ENCODE data around the gene TOMM7. TPM values are rescaled to one million over a fixed set of nuclear protein-coding genes. Genes with fewer than 3 reads are reported as not detected.
"Not testable (repeated sequence)": the region's sequence is repeated elsewhere in the genome, so short reads cannot be mapped to it uniquely, and the experiment has no call there.

Gene TOMM7
- total RNA-seq, 6 experiments from 2014 or later: 25.9 to 180 (median 102) TPM

DNA sequence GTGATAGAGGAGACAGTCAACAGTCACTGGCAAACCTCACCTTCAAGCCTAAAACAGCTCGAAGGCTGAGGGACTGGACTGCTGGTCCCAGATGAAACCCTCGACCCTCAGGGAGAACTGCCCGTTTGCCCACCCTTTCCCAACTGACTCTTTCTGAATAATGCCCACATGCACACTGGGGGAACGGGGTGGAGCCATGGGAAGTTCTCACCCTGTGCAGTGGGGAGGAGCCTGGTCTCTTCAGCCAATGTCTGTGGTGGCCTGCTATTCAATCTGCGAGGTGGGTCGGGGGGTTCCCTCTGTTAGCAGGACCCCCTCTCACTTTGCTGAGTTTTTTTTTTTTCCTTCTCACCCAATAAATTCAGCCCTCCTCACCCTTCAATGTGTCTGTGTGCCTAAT, 14.5 kb downstream of the TOMM7 start:
- no peaks in the 10 kb centered on the region for H3K9me3 ChIP-seq
- 35% methylated on average over 2 of the region's 6 CpGs for WGBS (ENCODE audit: insufficient coverage, low coverage, low lambda C conversion rate, missing lambda C conversion rate)
- ATAC-seq: no peak

DNA sequence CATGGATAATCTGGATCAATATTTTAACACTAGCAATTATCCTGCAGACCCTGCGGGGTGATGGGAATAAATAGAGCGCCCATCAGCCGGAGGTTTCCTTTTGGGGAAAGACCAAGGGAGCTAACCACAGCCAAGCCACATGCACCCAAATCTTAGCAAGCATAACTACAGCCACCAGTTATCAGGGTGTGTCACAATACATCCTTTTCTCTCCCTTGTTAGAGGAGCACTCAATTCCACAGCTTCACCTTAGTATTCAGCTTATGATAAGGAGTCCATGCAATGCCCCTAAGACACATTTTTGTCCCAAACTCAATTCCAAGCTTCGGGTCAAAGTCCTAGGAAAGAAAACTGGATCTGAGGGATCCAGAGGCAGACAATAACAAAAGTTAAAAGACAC, 15.9 kb downstream of the TOMM7 start:
- Histone ChIP-seq H3K27me3 (no peaks in the 10 kb centered on the region), H3K4me1 (no peaks in the 10 kb centered on the region), H3K36me3 (peaks cover 0 to under 1% (median 0%) of the 10 kb centered on the region in 4 donors), H3K27ac (no peak overlapping the region), H3K4me3 (no peak overlapping the region), H3K9me3 (no peaks in the 10 kb centered on the region)
- intact Hi-C loops (cut with DNase I): no loop called here
- 66% methylated on average over 4 of the region's 4 CpGs for WGBS (ENCODE audit: insufficient coverage, low coverage, low lambda C conversion rate, missing lambda C conversion rate)
- DNase-seq: no peak
- no peak for ATAC-seq
- TF ChIP-seq, protein P1, sequence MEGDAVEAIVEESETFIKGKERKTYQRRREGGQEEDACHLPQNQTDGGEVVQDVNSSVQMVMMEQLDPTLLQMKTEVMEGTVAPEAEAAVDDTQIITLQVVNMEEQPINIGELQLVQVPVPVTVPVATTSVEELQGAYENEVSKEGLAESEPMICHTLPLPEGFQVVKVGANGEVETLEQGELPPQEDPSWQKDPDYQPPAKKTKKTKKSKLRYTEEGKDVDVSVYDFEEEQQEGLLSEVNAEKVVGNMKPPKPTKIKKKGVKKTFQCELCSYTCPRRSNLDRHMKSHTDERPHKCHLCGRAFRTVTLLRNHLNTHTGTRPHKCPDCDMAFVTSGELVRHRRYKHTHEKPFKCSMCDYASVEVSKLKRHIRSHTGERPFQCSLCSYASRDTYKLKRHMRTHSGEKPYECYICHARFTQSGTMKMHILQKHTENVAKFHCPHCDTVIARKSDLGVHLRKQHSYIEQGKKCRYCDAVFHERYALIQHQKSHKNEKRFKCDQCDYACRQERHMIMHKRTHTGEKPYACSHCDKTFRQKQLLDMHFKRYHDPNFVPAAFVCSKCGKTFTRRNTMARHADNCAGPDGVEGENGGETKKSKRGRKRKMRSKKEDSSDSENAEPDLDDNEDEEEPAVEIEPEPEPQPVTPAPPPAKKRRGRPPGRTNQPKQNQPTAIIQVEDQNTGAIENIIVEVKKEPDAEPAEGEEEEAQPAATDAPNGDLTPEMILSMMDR (IDR thresholded peaks at IDR 0.05): no peak
- no peak for TF ChIP-seq POLR2A (IDR thresholded peaks at IDR 0.05)

More for the DNA sequence above, 14.5 kb downstream of the TOMM7 start:
- Histone ChIP-seq H3K4me3 (no peak overlapping the region), H3K27ac (no peak overlapping the region), H3K36me3 (peaks cover 0 to 14% (median 5%) of the 10 kb centered on the region in 4 donors), H3K27me3 (no peaks in the 10 kb centered on the region), H3K4me1 (no peaks in the 10 kb centered on the region)
- intact Hi-C loops (cut with DNase I): no loop called here
- no peak for TF ChIP-seq POLR2A (IDR thresholded peaks at IDR 0.05)
- TF ChIP-seq, protein P1 (IDR thresholded peaks at IDR 0.05): no peak
- DNase-seq: no peak

DNA sequence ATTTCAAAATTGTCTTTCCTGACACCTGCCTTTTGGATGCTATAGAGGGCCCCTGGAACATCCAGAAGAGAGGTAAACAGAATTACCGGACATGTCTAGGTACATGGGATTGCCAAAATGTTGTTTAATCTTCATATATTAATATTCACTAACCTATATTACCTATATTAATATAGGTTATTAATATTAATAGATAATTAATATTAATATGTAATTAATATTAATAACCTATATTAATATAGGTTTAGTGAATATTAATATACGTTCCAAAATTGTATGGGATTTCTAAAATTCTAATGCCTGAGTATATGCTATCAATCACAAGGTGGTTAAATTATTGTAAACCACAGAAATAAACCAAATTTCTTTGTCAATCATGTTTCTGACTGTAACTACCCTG, 17.4 kb downstream of the TOMM7 start:
- 59% methylated on average over 2 of the region's 2 CpGs for WGBS (ENCODE audit: insufficient coverage, low coverage, low lambda C conversion rate, missing lambda C conversion rate)
- no peaks in the 10 kb centered on the region for H3K4me1 ChIP-seq
- no peaks in the 10 kb centered on the region for H3K27me3 ChIP-seq
- DNase-seq (no peak), ATAC-seq (no peak)
- no peaks in the 10 kb centered on the region for H3K9me3 ChIP-seq
- H3K27ac ChIP-seq: no peak overlapping the region
- no peak overlapping the region for H3K4me3 ChIP-seq
- H3K36me3 ChIP-seq: no peaks in the 10 kb centered on the region
- TF ChIP-seq, protein P1 (IDR thresholded peaks at IDR 0.05): no peak
- no peak for TF ChIP-seq POLR2A (IDR thresholded peaks at IDR 0.05)
- intact Hi-C loops (cut with DNase I): no loop called here

DNA sequence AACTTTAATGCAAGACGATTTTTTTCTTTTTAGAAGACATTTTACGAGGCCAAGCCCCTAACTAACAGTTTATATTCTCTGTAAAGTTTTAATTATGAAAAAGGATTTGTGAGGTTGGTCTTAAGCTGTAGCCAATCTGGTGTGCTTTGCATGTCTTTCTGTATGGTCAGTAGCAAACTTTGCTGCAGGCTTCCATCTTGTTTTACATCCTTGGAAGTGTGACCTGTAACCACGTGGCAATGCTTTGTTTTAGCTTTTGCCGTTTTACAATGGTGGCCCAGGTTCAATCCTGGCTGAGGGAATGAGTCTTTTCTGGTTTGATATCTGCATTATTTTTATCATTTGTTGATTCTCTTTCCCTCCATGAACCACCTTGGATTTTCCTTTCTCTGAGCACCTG, 19.8 kb downstream of the TOMM7 start:
- H3K27me3 ChIP-seq; intact Hi-C loops (cut with DNase I); ATAC-seq; DNase-seq; H3K4me3 ChIP-seq; H3K9me3 ChIP-seq; H3K36me3 ChIP-seq; H3K4me1 ChIP-seq; H3K27ac ChIP-seq: not testable (repeated sequence)
- 79% methylated on average over 4 of the region's 4 CpGs for WGBS (ENCODE audit: insufficient coverage, low coverage, low lambda C conversion rate, missing lambda C conversion rate)

DNA sequence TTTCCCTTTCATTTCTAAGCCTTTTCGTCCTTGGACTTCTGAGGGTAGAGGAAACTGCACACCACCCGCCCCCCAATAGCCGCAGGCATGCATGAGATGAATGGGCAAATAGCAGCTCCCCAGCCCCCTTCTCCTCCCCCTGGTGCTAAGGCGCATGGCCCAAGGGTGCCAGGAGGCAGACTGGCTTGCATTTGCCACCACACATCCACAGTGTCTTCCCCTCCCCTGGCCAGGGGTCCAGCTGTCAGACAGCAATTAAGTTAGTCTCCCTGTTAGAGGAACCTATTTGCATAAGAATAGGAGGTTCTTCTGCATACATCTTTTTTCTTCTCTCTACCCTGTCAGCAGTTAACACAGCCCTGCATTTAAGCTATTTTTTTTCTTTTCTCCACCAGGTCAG, 20.2 kb downstream of the TOMM7 start:
- no peak for DNase-seq
- 71% methylated on average over 3 of the region's 4 CpGs for WGBS (ENCODE audit: insufficient coverage, low coverage, low lambda C conversion rate, missing lambda C conversion rate)
- intact Hi-C loops (cut with DNase I): no loop called here
- no peak for TF ChIP-seq POLR2A (IDR thresholded peaks at IDR 0.05)
- H3K27ac ChIP-seq: no peak overlapping the region
- no peaks in the 10 kb centered on the region for H3K4me1 ChIP-seq
- H3K4me3 ChIP-seq: no peak overlapping the region
- no peaks in the 10 kb centered on the region for H3K9me3 ChIP-seq
- no peak for ATAC-seq
- H3K27me3 ChIP-seq: no peaks in the 10 kb centered on the region
- H3K36me3 ChIP-seq: no peaks in the 10 kb centered on the region

DNA sequence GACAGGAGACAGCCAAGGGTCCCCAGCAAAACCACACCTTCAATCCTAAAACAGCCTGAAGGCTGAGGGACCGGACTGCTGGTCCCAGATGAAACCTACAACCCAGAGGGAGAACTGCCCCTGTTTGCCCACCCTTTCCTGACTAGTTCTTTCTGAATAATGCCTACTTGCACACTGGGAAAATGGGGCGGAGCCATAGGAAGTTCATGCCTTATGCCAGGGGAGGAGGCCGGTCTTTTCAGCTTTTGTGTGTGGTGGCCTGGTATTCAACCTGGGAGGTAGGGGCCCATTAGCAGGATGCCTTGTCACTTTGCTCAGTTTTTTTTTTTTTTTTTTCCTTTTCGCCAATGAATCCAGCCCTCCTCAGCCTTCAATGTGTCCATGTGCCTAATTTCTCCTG, 20.7 kb downstream of the TOMM7 start:
- Histone ChIP-seq H3K9me3 (no peaks in the 10 kb centered on the region), H3K4me3 (no peak overlapping the region), H3K27me3 (no peaks in the 10 kb centered on the region), H3K4me1 (no peaks in the 10 kb centered on the region), H3K36me3 (no peaks in the 10 kb centered on the region), H3K27ac (no peak overlapping the region)
- no peak for DNase-seq
- intact Hi-C loops (cut with DNase I): no loop called here
- WGBS (ENCODE audit: insufficient coverage, low coverage, low lambda C conversion rate, missing lambda C conversion rate): 67% methylated on average over 1 of the region's 4 CpGs
- no peak for TF ChIP-seq POLR2A (IDR thresholded peaks at IDR 0.05)
- TF ChIP-seq, protein P1 (IDR thresholded peaks at IDR 0.05): no peak
- no peak for ATAC-seq
